Erythroblast (primary cell): ENCODE measurements around the gene FIG4.
"Not testable (repeated sequence)": the region's sequence is repeated elsewhere in the genome, so short reads cannot be mapped to it uniquely, and the experiment has no call there.

ENCODE experiments used
- DNase-seq, 2 experiments: peaks; one replicate each; lab custom pipeline; 2025; lab: John Stamatoyannopoulos, UW
- GATA1 ChIP-seq: IDR thresholded peaks from 2 replicates; pipeline ENCODE4 v1.6.1; 2011; ENCODE audit warnings: low read depth, mild to moderate bottlenecking, control low read depth, low read length, moderate library complexity
- POLR2A ChIP-seq: IDR thresholded peaks from 2 replicates; pipeline ENCODE4 v1.6.1; 2011; ENCODE audit warnings: mild to moderate bottlenecking, low read length

FIG4 gene

DNA sequence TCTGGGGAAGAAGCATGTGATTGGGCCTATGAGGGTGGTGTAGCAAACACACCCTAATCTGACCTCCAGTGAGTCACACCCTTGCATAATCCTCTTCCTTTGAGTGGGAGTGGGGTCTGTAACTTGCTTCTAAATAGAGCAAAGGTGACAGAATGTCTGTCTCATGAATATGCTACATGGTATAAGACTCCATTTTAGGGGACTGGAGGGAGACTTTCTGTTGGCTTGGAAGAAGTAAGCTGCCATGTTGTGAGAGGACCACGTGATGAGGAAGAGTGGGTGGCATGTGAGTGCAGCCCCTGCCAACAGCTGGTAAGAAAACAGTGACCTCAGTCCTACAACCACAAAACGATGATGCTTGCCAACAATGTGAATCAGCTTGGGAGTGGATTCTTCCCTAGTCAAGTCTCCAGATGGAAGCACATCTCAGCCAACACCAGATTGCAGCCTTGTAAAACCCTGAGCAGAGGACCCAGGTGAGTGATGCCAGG, 3.8 kb upstream of the FIG4 start:
- peak in 1 of 2 experiments; percentile 15 for DNase-seq
- TF ChIP-seq POLR2A (no peak), GATA1 (no peak)

DNA sequence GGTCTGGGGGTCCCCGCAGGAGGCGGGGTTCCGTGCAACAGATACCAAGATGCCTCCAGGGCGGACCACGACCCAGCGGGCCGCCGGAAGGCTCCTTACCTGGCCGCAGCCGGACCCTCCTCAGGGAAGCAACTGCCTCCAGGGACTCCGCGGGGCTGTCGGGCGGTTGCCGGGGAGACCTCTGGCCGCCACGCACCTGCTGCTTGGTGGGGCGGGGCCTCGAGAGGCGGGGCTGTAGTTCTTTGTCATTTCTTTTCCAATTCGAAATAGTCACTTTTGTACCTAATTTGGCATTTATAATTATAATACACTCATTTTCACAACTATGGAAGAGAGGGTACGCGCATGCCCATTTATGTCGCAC, 741 bp upstream of the FIG4 start:
- DNase-seq: peak; percentile 46 to 63
- TF ChIP-seq GATA1 (no peak), POLR2A (no peak)

DNA sequence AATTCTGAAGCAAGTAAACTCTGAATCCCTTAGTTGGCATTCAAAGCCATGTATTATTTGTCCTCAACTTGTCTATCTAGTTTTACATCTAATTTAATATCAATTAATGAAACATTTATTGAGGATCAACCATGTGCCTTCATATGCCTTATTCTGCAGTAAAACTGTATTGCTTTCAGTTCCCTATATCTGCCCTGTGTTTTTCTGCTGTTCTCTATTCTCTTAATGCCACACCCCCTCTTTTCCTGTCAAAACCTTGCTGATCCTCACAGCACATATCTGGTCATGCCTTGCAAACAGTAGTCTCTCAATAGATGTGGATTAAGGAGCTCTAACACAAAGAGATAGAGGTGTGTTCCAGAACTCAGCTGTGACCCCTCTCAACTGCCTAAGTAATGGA, 2.0 kb downstream of the FIG4 start:
- no peak for DNase-seq
- TF ChIP-seq GATA1: no peak
- TF ChIP-seq POLR2A: no peak

DNA sequence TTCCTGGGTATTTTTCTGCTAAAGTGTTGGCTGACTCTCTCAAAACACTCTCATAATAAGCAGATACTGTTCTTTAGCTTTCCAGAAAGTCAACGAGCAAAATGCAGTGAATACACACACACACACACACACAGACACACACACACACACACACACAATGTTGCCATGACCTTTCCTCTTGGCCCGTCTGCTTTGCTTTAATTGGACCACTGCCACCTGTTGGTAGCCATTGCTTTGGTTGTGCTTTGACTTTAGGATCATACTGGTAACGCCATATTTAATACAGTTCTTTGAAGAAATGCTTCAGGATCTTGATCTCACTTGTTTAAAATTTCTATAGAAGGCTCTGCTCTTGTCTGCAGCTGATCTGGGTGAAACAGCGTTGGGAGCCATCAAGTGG, 4.4 kb downstream of the FIG4 start:
- no peak for TF ChIP-seq POLR2A
- no peak for TF ChIP-seq GATA1
- peak in 1 of 2 experiments; percentile 7 for DNase-seq

DNA sequence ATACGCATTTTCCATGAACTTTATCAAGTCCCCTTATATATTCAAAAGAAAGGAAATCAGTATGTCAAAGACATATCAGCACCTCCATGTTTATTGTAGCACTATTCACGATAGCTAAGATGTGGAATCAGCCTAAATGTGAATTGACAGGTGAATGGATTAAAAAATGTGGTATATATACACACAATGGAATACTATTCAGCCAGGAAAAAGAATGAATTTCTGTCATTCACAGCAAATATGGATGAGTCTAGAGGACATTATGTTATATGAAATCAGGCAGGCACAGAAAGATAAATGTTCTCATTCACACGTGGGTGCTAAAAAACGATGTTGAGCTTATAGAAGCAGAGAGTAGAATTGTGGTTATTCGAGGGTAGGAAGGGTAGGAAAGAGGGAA, 5.3 kb downstream of the FIG4 start:
- DNase-seq: no peak
- no peak for TF ChIP-seq POLR2A
- TF ChIP-seq GATA1: no peak

DNA sequence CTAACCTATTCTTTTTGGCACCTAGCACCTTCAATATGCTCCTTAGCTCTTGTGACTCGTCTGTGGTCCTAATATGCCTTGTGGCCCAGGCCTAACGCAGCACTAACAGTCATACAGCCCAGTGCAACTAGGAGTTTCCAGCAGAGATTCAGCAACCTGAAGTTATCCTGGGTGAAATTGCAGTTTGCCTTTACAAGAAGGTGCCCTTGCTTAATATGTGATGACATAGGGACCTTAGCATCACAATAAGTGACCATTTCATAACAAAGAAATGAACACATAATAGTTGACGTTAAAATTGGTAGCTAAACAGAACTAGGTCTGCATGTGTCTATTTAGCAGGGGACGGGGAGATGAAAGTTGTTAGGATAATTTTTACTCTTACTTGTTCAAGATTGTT, 10.1 kb downstream of the FIG4 start:
- no peak for TF ChIP-seq GATA1
- TF ChIP-seq POLR2A: no peak
- DNase-seq: no peak

DNA sequence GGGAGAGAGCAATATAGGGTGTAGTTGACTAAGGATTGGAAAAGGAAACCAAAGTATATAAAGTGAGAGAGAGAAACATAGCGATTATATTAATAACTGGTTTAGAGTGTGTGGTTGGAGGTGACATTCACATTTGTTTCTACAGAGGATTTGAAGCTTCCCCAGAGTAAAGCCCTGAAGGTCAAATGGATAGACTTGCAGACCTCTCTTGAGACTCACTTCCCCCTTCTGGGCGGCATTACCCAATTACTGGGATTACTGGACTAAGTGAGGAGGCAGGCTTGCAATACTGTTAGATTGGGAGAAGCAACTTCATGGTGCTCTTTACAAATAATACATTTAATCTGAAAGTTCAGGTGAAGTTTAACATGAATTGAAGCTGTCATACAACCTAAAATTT, 10.7 kb downstream of the FIG4 start:
- TF ChIP-seq POLR2A: no peak
- no peak for TF ChIP-seq GATA1
- DNase-seq: no peak

DNA sequence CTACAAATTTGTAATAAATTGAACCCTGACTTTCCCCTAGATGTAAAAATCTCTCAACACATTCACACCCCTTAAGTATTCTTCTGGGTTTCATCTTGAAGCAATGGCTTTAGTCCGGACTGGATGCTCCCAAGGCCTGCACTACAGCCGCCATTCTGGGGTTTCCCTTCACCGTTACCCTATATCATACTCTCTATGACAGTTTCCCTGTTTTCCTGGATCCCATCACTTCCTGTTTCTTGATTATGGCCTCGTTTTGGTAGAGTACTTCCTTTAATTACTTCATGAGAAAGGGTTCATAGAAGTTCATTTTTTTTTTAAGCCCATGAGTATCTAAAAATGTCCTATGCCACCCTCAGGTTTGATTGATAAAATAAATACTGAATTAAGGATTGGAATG, 11.7 kb downstream of the FIG4 start:
- DNase-seq: no peak
- TF ChIP-seq GATA1 (no peak), POLR2A (no peak)

DNA sequence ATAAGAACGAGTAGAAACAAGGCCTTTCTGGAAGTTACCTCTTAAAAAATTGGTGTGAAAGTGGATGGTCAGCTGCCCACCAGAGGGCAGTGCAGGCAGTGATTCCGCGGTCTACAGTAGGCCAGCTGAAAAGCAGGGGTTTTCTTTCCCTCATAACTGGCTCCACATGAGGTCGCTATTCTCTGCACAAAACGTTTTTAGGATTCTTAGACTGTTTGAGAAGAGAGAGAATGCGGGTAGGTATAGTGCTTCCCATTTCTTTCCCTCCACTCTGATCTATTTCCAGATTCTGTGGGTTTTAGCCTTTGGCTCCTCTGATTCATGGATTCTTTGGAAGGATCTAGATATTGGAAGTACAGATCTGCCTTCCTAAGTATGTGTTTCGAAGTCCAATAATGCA, 14.2 kb downstream of the FIG4 start:
- TF ChIP-seq GATA1 (no peak), POLR2A (no peak)
- peak; percentile 85 to 91 for DNase-seq

DNA sequence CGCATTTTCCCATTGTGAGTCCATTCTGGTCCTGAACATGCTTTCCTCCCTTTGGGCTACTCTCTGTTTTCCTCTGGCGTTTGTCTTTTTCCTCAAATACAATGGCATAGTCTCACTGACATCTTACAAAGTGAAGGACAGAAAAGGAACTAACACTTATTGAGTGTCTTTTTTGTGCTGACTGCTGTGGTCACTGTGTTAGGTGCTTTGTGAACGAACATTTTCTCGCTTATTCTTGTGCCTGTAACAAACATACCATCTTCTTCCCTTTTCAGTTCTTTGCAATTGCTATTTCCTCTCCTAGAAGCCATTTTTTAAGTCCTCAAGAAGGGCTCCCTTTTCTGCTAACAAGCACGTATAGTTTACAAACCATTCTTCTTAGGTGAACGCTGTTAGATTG, 15.4 kb downstream of the FIG4 start:
- no peak for TF ChIP-seq GATA1
- no peak for TF ChIP-seq POLR2A
- DNase-seq: no peak

DNA sequence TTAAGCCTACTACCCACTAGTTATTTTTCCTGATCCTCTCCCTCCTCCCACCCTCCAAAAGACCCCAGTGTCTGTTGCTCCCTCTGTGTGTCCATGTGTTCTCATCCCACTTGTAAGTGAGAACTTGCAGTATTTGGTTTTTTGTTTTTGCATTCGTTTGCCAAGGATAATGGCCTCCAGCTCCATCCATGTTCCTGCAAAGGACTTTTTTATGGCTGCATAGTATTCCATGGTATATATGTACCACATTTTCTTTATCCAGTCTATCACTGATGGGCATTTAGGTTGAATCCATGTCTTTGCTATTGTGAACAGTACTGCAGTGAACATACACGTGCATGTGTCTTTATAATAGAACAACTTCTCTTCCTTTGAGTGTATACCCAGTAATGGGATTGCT, 17.0 kb downstream of the FIG4 start:
- DNase-seq: not testable (repeated sequence)

DNA sequence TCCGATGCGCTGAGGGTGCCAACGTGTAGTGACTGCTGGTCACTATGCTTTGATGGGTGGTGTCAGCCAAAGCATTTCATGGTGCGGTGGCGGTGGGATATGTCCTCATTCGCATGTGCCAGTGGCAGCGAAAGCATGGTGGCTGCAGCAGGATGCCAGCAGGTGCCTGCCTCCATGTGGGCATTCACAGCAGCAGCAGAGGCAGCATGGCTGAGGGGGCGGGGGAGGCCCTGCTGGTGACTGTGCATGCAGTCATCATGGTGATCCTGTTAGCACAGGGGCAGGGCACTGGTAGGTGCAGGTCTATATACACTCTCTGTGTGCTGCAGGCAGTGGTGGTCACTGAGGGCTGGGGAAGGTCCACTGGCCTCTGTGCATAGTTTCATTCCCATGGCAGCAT, 22.0 kb downstream of the FIG4 start:
- no peak for DNase-seq
- TF ChIP-seq GATA1 (no peak), POLR2A (no peak)

DNA sequence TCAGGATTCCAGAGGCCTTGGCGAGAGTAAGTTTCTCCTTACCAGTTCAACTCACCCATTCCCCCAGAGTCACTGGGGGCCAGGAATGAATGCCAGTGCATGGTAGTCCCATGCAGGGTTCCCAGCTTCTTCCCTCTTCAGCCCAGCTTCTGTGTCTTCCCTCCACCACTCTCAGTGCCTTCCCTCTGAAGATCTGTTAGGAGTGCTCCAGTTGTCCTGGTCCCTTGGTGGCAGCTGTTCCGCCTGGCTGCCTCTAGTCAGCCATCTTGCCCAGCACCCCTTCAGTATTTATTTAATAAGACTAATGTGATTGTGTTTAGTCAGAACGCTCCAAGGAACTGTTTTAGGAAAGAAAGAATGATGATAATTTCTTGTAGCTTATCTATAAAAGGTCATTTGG, 23.1 kb downstream of the FIG4 start:
- TF ChIP-seq POLR2A (no peak), GATA1 (no peak)
- DNase-seq: no peak

DNA sequence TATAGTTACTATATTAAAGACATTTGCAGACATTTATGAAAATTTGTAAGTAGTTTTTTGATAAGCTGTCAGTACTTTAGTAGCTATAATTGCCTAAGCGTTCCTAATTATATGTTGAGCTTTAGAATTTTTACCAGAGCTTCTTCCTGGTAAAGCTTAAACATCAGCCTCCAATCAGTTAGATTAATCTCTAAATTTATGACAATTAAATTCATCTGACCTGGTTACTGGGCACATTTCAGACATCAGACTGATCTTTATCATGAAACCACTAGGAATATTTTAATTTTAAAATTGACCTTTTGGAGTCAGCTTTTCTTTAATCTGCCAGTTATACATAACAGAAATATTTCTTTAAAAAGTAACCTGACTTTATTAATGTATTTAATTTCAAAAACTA, 23.5 kb downstream of the FIG4 start:
- no peak for TF ChIP-seq POLR2A
- no peak for TF ChIP-seq GATA1
- no peak for DNase-seq

DNA sequence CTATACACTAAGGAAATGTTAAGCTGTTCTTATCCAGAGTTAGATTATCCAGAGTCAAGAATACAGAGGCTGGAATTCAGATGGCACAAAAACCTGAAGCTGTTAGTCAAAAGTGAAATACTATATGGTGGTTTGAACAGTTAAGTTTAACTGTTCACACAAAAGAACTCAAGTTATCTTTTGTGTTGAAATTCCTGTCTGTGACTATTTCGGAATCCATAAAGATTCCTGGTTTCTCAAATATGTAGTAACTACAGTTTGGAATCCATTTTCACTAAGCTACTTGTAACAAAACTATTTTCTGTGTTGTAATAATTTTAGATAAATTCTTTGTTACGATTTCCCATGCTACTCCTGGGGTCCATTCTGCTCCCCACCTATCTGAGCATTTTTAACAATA, 24.5 kb downstream of the FIG4 start:
- no peak for DNase-seq
- TF ChIP-seq POLR2A: no peak
- TF ChIP-seq GATA1: no peak

DNA sequence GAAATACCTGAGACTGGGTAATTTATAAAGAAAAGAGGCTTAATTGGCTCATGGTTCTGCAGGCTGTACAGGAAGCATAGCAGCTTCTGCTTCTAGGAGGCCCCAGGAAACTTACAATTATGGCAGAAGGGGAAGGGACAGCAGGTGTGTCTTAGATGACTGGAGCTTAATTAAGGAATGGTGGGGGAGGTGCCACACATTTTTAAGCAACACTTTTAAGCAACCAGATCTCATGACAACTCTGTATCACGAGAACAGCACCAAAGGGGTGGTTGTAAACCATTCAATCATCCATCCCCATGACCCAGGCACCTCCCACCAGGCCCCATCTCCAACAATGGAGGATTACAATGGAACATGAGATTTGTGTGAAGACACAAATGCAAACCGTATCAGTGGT, 26.9 kb downstream of the FIG4 start:
- no peak for TF ChIP-seq POLR2A
- TF ChIP-seq GATA1: no peak
- DNase-seq: no peak
